ENCODE data around the gene EPHB6.

GRCh38 chr7:142815134-142815533 lies 39.7 kb upstream of the EPHB6 start:
- TF ChIP-seq CTCF (IDR thresholded peaks at IDR 0.05) = no peak
- TF ChIP-seq POLR2A (IDR thresholded peaks at IDR 0.05) = no peak
- no peak for TF ChIP-seq POLR2AphosphoS5 (IDR thresholded peaks at IDR 0.05)

Data from breast epithelium (tissue), 3 donors.